GM12878 (cell line): ENCODE results near the gene ISL1. TPM values are rescaled to one million over a fixed set of nuclear protein-coding genes. Genes with fewer than 3 reads are reported as not detected.

Experiments
- ATAC-seq: fragments of 200-7000 bp; cut with Tn5 transposase; 3 replicates; pipeline ENCODE4 v1.9.1; 2020; ENCODE audit warnings: mild to moderate bottlenecking, moderate library complexity
- BruUV-seq: library from RNA; stranded (reverse); fragments of 400-500 nt; replicated peaks from 2 replicates; lab custom pipeline; 2021; lab: Mats Ljungman, UMichigan
- CTCF ChIA-PET: fragments of 300-600 bp; sonication (Branson Sonifier 250); formaldehyde crosslinking; extraction: SDS; loops from one replicate; lab custom pipeline; 2021; ENCODE audit warnings: inconsistent platforms; lab: Yijun Ruan, JAX
- POLR2A ChIA-PET: fragments of 350-600 bp; formaldehyde crosslinking; extraction: SDS; loops from one replicate; lab custom pipeline; 2021; ENCODE audit warnings: inconsistent platforms; lab: Charles Lee
- RAD21 ChIA-PET: fragments of 300-600 bp; sonication (Branson Sonifier 250); formaldehyde crosslinking; loops from one replicate; lab custom pipeline; 2023; ENCODE audit warnings: antibody characterized with exemption; ENCODE audit not compliant: unreplicated experiment; lab: Charles Lee
- SMC1A ChIA-PET: fragments of 300-600 bp; sonication (Branson Sonifier 250); formaldehyde crosslinking; loops from one replicate; lab custom pipeline; 2023; ENCODE audit not compliant: unreplicated experiment, uncharacterized antibody; lab: Charles Lee
- DNase-seq: peaks from one replicate; pipeline ENCODE4 v3.0.0-alpha.2; 2011; ENCODE audit warnings: low read depth, low spot score
- FAIRE-seq: peaks from 3 replicates; lab custom pipeline; 2011; peaks lifted over from hg19 to GRCh38; lab: Jason Lieb, UNC
- H2AFZ ChIP-seq: 2 replicates; pipeline ENCODE4 v1.6.0; 2011; ENCODE audit warnings: low read depth, low read length, control low read depth; ENCODE audit not compliant: control insufficient read depth
- H3K27ac ChIP-seq: 2 replicates; pipeline ENCODE4 v1.5.1; 2011; ENCODE audit warnings: control low read depth; ENCODE audit not compliant: control insufficient read depth, insufficient read depth
- H3K27me3 ChIP-seq, 2 experiments: replicated peaks in 1 of 2; 2 replicates each; pipeline versions ENCODE4 v1.6.0 to v1.6.1; 2011; ENCODE audit warnings: low read length in 1 of 2; ENCODE audit not compliant: control insufficient read depth in 2 of 2, insufficient read depth in 2 of 2
- H3K36me3 ChIP-seq, 2 experiments: 2 replicates each; pipeline ENCODE4 v1.5.1; 2011; ENCODE audit warnings: low read length in 1 of 2; ENCODE audit not compliant: control insufficient read depth in 2 of 2, insufficient read depth in 2 of 2
- H3K4me1 ChIP-seq: 2 replicates; pipeline ENCODE4 v1.6.1; 2011; ENCODE audit warnings: mild to moderate bottlenecking, low read length, moderate library complexity, mixed read lengths; ENCODE audit not compliant: control insufficient read depth, insufficient read depth
- H3K4me2 ChIP-seq: 2 replicates; pipeline ENCODE4 v1.6.0; 2011; ENCODE audit warnings: control low read depth; ENCODE audit not compliant: control insufficient read depth, insufficient read depth
- H3K4me3 ChIP-seq: fragments of 200-600 bp; sonication (generic); 2 replicates; pipeline ENCODE4 v1.5.1; 2016
- H3K79me2 ChIP-seq: 2 replicates; pipeline ENCODE4 v1.6.0; 2011; ENCODE audit warnings: low read length; ENCODE audit not compliant: control insufficient read depth, insufficient read depth
- H3K9ac ChIP-seq: 2 replicates; pipeline ENCODE4 v1.8.0; 2011; ENCODE audit warnings: low read length, control low read depth, mixed read lengths; ENCODE audit not compliant: control insufficient read depth, insufficient read depth
- H3K9me3 ChIP-seq: replicated peaks from 3 replicates; pipeline ENCODE4 v1.5.1; 2011; ENCODE audit warnings: mild to moderate bottlenecking, low read length; ENCODE audit not compliant: control insufficient read depth, insufficient read depth
- H4K20me1 ChIP-seq: 2 replicates; pipeline ENCODE4 v1.6.0; 2011; ENCODE audit not compliant: control insufficient read depth, insufficient read depth
- KLF5 ChIP-seq: fragments of 450-650 bp; IDR thresholded peaks from 2 replicates; pipeline ENCODE4 v1.6.1; 2014; ENCODE audit warnings: mild to moderate bottlenecking; ENCODE audit not compliant: partially characterized antibody
- MEF2A ChIP-seq: IDR thresholded peaks from 2 replicates; pipeline ENCODE4 v1.6.1; 2011; ENCODE audit warnings: low read depth, mild to moderate bottlenecking, low read length, moderate library complexity; ENCODE audit not compliant: insufficient read depth
- MYC ChIP-seq: IDR thresholded peaks from 2 replicates; pipeline ENCODE4 v1.6.1; 2011; ENCODE audit warnings: mild to moderate bottlenecking, low read length, moderate library complexity, inconsistent platforms; ENCODE audit not compliant: insufficient read depth, insufficient replicate concordance, insufficient read length, severe bottlenecking
- NR2F1 ChIP-seq: fragments of 450-650 bp; conservative IDR thresholded peaks from 2 replicates; pipeline ENCODE4 v1.6.1; 2017; ENCODE audit warnings: mild to moderate bottlenecking
- SIX5 ChIP-seq: IDR thresholded peaks from 2 replicates; pipeline ENCODE4 v1.6.1; 2011; ENCODE audit warnings: mild to moderate bottlenecking, low read depth, low read length, moderate library complexity; ENCODE audit not compliant: severe bottlenecking
- SREBF1 ChIP-seq: IDR thresholded peaks from 2 replicates; pipeline ENCODE4 v1.6.1; 2012; ENCODE audit warnings: mild to moderate bottlenecking, low read length
- SUPT20H ChIP-seq: IDR thresholded peaks from 2 replicates; pipeline ENCODE4 v1.6.1; 2011; ENCODE audit warnings: low read depth, mild to moderate bottlenecking, low read length, moderate library complexity, borderline replicate concordance; ENCODE audit not compliant: control insufficient read depth
- TBL1XR1 ChIP-seq: IDR thresholded peaks from 2 replicates; pipeline ENCODE4 v1.6.1; 2012; ENCODE audit warnings: low read depth, low read length, improper control_type of control experiment
- WGBS: methylation state at CpG from one replicate; pipeline ENCODE4 v1.1.6; 2016; ENCODE audit warnings: low lambda C conversion rate; ENCODE audit not compliant: insufficient replicate concordance, insufficient coverage; ENCODE audit errors: missing lambda C conversion rate; 5-methylcytosine and 5-hydroxymethylcytosine counted together
- in situ Hi-C: fragments of 300-500 bp; cut with MboI; formaldehyde crosslinking; loops from 9 replicates; pipeline ENCODE4 v1.14.3; 2018; ENCODE audit warnings: mixed read lengths
- intact Hi-C: fragments of 100-400 bp; cut with micrococcal nuclease; formaldehyde crosslinking; loops from one replicate; pipeline ENCODE4 v1.14.2; 2022; ENCODE audit not compliant: unreplicated experiment
- polyA plus RNA-seq, 11 experiments: library from polyadenylated mRNA; depleted of rRNA in 4 of 11; unstranded in 6 of 11; stranded (reverse) in 5 of 11; fragments of >200 nt; fragmentation: Nextera tagmentation in 4 of 11; fragmentation: Illumina TruSeq in 1 of 11; extraction: Ambion mirVana in 4 of 11; extraction: Trizol in 1 of 11; gene quantifications; 1 replicate in 1 of 11; 2 replicates in 10 of 11; pipeline versions ENCODE4 v1.2.1 to v1.2.3, GENCODE V29; 2011 to 2016; ENCODE audit warnings: inconsistent platforms in 2 of 11, missing spikeins in 2 of 11, low read depth in 1 of 11
- total RNA-seq, 4 experiments: library from RNA; depleted of rRNA in 3 of 4; stranded (reverse); fragments of >200 nt in 3 of 4; fragmentation: Illumina TruSeq in 1 of 4; extraction: Trizol in 1 of 4; gene quantifications; 2 replicates each; pipeline versions ENCODE4 v1.2.1 to v1.2.3, GENCODE V29; 2013 to 2021
- TF ChIP-seq, protein P1 (sequence below): fragments of 150-350 bp; IDR thresholded peaks from 2 replicates; pipeline ENCODE4 v1.6.1; 2016; ENCODE audit warnings: low read depth, low read length
- TF ChIP-seq, protein P2 (sequence below): IDR thresholded peaks from 2 replicates; pipeline ENCODE4 v1.6.1; 2012; ENCODE audit warnings: low read depth, low read length, improper control_type of control experiment
- TF ChIP-seq, protein P3 (sequence below): fragments of 450-650 bp; formaldehyde crosslinking; IDR thresholded peaks from 2 replicates; pipeline ENCODE4 v1.5.0; 2022; ENCODE audit warnings: mild to moderate bottlenecking, missing genetic modification characterization
- TF ChIP-seq, protein P4 (sequence below): fragments of 450-650 bp; IDR thresholded peaks from 2 replicates; pipeline ENCODE4 v1.6.1; 2017; ENCODE audit warnings: mild to moderate bottlenecking, low read depth, inconsistent platforms; ENCODE audit not compliant: poor library complexity, severe bottlenecking

Gene ISL1
- total and polyA plus RNA-seq, 10 of the 15 experiments (the other 5 are each of a cell fraction or from before 2014, with no cell fraction given) = 0.08 TPM; not detected in 9

DNA sequence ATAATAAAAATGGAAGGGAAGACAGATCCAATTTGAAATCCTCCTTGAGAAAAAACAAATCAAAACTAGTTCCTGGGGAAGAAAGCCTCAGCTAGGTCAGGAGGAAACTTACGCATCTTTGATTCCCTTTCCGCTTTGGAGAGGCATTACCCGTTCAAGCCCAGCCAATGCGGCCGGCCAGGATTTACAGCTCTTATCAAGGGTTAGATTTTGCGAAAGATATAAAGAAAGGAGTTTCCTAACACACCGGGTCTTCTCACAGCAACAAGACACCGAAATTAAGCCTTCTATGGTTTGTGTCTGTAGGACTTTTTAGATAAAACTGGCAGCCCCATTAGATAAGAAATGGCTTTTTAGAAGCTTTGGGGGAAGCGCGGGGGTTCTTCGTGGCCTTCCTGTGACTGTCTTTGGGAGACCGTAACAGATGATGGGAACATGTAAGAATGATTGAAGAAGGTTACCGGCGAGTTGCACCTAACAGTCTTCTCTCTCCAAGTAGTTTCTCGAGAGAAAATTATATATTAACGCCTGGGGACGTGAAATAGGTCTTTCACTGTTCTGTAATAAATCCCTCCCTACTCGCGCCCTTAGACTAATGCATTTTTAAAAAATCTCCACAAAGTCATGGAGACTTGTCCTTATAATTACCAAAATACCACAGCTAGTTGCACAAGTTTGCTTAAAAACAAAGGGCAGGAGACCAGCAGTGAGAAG, 1.3 kb upstream of the ISL1 start:
- intact Hi-C loops (loop anchor here (2.0 to 10.0 kb wide), 4 partner anchors 579 to 1275 kb away; no protein-coding TSS in a partner anchor), in situ Hi-C loops (loop anchor here (10.0 to 25.0 kb wide), 2 partner anchors 417 to 1280 kb away; no protein-coding TSS in a partner anchor)
- DNase-seq (no peak), FAIRE-seq (no peak), ATAC-seq (no peak)
- no peaks in the 10 kb centered on the region for H3K79me2 ChIP-seq
- no peaks in the 10 kb centered on the region for H4K20me1 ChIP-seq
- H3K27me3 ChIP-seq = peaks cover 6 to 17% of the 10 kb centered on the region in 2 experiments
- WGBS = 36% methylated on average over 19 of the region's 19 CpGs
- POLR2A ChIA-PET = no interaction called here
- no peaks in the 10 kb centered on the region; the same call in 2 of the 3 replicates for H3K9me3 ChIP-seq
- H3K4me3 ChIP-seq = no peak overlapping the region
- no TSS peak for BruUV-seq
- SMC1A ChIA-PET = interaction anchor here (0.6 to 1.0 kb wide), 2 partner anchors 415 to 1259 kb away, joined by 3 read pairs; no protein-coding TSS in a partner anchor
- H2AFZ ChIP-seq = no peak overlapping the region
- CTCF ChIA-PET = interaction anchor here (0.6 to 1.4 kb wide), 2 partner anchors 26 to 42 kb away, joined by 3 to 6 read pairs; no protein-coding TSS in a partner anchor
- RAD21 ChIA-PET = no interaction called here
- H3K27ac ChIP-seq = no peak overlapping the region
- H3K36me3 ChIP-seq = no peaks in the 10 kb centered on the region
- H3K9ac ChIP-seq = no peak overlapping the region
- H3K4me2 ChIP-seq = no peak overlapping the region
- H3K4me1 ChIP-seq = no peaks in the 10 kb centered on the region
- TF ChIP-seq NR2F1 = no peak
- TF ChIP-seq, protein P1, sequence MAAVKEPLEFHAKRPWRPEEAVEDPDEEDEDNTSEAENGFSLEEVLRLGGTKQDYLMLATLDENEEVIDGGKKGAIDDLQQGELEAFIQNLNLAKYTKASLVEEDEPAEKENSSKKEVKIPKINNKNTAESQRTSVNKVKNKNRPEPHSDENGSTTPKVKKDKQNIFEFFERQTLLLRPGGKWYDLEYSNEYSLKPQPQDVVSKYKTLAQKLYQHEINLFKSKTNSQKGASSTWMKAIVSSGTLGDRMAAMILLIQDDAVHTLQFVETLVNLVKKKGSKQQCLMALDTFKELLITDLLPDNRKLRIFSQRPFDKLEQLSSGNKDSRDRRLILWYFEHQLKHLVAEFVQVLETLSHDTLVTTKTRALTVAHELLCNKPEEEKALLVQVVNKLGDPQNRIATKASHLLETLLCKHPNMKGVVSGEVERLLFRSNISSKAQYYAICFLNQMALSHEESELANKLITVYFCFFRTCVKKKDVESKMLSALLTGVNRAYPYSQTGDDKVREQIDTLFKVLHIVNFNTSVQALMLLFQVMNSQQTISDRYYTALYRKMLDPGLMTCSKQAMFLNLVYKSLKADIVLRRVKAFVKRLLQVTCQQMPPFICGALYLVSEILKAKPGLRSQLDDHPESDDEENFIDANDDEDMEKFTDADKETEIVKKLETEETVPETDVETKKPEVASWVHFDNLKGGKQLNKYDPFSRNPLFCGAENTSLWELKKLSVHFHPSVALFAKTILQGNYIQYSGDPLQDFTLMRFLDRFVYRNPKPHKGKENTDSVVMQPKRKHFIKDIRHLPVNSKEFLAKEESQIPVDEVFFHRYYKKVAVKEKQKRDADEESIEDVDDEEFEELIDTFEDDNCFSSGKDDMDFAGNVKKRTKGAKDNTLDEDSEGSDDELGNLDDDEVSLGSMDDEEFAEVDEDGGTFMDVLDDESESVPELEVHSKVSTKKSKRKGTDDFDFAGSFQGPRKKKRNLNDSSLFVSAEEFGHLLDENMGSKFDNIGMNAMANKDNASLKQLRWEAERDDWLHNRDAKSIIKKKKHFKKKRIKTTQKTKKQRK = no peak
- no peak for TF ChIP-seq MEF2A
- no peak for TF ChIP-seq SREBF1
- TF ChIP-seq MYC = no peak
- no peak for TF ChIP-seq SUPT20H
- TF ChIP-seq, protein P2, sequence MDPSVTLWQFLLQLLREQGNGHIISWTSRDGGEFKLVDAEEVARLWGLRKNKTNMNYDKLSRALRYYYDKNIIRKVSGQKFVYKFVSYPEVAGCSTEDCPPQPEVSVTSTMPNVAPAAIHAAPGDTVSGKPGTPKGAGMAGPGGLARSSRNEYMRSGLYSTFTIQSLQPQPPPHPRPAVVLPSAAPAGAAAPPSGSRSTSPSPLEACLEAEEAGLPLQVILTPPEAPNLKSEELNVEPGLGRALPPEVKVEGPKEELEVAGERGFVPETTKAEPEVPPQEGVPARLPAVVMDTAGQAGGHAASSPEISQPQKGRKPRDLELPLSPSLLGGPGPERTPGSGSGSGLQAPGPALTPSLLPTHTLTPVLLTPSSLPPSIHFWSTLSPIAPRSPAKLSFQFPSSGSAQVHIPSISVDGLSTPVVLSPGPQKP = no peak
- TF ChIP-seq KLF5 = no peak
- TF ChIP-seq, protein P3, sequence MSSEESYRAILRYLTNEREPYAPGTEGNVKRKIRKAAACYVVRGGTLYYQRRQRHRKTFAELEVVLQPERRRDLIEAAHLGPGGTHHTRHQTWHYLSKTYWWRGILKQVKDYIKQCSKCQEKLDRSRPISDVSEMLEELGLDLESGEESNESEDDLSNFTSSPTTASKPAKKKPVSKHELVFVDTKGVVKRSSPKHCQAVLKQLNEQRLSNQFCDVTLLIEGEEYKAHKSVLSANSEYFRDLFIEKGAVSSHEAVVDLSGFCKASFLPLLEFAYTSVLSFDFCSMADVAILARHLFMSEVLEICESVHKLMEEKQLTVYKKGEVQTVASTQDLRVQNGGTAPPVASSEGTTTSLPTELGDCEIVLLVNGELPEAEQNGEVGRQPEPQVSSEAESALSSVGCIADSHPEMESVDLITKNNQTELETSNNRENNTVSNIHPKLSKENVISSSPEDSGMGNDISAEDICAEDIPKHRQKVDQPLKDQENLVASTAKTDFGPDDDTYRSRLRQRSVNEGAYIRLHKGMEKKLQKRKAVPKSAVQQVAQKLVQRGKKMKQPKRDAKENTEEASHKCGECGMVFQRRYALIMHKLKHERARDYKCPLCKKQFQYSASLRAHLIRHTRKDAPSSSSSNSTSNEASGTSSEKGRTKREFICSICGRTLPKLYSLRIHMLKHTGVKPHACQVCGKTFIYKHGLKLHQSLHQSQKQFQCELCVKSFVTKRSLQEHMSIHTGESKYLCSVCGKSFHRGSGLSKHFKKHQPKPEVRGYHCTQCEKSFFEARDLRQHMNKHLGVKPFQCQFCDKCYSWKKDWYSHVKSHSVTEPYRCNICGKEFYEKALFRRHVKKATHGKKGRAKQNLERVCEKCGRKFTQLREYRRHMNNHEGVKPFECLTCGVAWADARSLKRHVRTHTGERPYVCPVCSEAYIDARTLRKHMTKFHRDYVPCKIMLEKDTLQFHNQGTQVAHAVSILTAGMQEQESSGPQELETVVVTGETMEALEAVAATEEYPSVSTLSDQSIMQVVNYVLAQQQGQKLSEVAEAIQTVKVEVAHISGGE (CRISPR knock-in tag) = no peak
- TF ChIP-seq SIX5 = no peak
- TF ChIP-seq TBL1XR1 = no peak
- TF ChIP-seq, protein P4, sequence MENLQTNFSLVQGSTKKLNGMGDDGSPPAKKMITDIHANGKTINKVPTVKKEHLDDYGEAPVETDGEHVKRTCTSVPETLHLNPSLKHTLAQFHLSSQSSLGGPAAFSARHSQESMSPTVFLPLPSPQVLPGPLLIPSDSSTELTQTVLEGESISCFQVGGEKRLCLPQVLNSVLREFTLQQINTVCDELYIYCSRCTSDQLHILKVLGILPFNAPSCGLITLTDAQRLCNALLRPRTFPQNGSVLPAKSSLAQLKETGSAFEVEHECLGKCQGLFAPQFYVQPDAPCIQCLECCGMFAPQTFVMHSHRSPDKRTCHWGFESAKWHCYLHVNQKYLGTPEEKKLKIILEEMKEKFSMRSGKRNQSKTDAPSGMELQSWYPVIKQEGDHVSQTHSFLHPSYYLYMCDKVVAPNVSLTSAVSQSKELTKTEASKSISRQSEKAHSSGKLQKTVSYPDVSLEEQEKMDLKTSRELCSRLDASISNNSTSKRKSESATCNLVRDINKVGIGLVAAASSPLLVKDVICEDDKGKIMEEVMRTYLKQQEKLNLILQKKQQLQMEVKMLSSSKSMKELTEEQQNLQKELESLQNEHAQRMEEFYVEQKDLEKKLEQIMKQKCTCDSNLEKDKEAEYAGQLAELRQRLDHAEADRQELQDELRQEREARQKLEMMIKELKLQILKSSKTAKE = no peak
